Erythroblast (primary cell): ENCODE measurements around the gene DOCK1.

Experiments used
- DNase-seq, 2 experiments: peaks; one replicate each; lab custom pipeline; 2025; lab: John Stamatoyannopoulos, UW
- GATA1 ChIP-seq: IDR thresholded peaks from 2 replicates; pipeline ENCODE4 v1.6.1; 2011; ENCODE audit warnings: low read depth, mild to moderate bottlenecking, control low read depth, low read length, moderate library complexity
- POLR2A ChIP-seq: IDR thresholded peaks from 2 replicates; pipeline ENCODE4 v1.6.1; 2011; ENCODE audit warnings: mild to moderate bottlenecking, low read length

DOCK1 gene

GRCh38 chr10:127398140-127398970 is 493.1 kb downstream of the DOCK1 start:
- no peak for TF ChIP-seq POLR2A
- no peak for TF ChIP-seq GATA1

DNA sequence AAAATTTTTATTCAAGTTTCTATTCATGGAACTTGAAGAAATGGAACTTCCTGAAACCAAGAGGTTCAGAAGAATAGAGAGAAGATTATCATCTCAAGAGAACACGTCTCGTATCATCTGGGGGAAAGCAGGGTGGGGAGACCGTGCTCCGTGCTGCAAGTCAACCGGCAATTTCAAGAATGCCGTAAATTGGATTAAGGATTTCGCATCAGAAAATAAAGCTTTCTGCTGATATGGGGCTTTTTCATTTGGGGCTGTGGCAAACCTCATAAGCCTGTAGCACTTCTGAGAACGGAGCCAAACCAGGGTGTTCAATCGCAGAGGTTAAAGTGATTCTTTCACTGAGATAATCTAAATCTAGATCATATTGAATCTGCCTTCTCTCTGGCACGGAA is 493.7 kb downstream of the DOCK1 start:
- DNase-seq = no peak
- TF ChIP-seq POLR2A = no peak
- no peak for TF ChIP-seq GATA1

More at GRCh38 chr10:127398140-127398970, 493.1 kb downstream of the DOCK1 start:
- no peak for DNase-seq

DNA sequence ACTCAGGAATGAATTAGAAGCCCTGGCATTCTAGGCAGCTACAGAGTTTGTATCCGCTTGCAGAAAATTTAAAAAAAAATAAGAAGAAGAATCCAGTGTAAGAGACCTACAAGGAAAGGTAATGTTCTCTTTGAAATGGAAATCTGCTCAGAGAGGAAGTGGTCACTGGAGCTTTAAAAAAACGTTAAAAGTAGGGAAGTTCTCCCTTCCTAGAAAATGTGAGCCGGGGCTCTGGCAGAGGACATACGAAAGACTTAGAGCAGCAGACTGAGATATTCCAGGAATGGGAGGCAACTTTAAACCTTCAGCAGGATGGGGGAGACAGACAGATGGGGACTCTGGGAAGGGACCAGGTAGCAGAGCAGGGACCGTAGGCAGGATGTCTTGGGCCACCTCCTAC is 494.4 kb downstream of the DOCK1 start:
- TF ChIP-seq POLR2A (no peak), GATA1 (no peak)
- DNase-seq = no peak

DNA sequence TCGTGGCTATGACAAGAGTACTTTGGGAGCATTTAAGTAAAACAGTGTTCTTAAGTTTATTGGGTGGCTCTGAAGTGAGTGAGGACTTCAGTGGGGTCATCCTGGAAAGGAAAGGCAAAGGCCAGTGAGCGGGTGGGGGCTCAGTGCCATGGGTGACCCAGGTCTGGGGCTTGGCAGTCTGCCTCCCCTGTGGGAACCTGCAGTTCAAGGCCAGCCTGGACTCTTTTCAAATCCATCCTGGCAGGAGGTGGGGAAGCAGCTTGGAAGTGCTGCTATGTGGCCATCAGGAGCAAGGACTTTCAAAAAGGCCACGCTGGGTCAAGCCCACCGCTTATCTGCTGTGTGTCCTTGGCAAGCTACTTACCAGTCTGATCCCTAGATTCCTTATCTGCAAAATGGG is 495.0 kb downstream of the DOCK1 start:
- no peak for TF ChIP-seq POLR2A
- TF ChIP-seq GATA1 = no peak
- DNase-seq = no peak

GRCh38 chr10:127402596-127403409 is 497.6 kb downstream of the DOCK1 start:
- DNase-seq = no peak
- TF ChIP-seq GATA1 (no peak), POLR2A (no peak)

- no peak for DNase-seq
- no peak for TF ChIP-seq POLR2A
- TF ChIP-seq GATA1 = no peak
Measured at GRCh38 chr10:127405221-127405620, 500.0 kb downstream of the DOCK1 start.

- TF ChIP-seq GATA1 = no peak
- no peak for TF ChIP-seq POLR2A
- DNase-seq = no peak
Measured at GRCh38 chr10:127406018-127406550, 500.9 kb downstream of the DOCK1 start.

DNA sequence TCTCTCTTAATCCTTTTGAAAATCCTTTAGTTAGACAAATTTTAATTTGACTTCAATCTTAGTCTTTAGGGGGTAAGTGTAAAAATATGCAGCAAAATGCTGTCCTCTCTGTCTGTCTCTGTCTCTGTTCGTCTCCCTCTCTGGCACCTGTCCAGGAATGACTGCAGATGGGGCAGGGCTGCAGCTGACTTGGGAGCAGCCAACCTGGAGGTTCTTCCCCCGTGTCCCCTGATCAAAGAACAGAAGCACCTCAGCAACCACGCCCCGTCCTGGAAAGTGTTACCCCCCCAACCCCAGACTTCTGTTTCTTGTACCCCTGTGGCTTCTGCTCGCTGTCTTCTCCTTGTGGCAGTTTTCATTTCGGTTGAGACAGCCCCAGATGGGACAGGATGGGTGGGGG is 502.3 kb downstream of the DOCK1 start:
- TF ChIP-seq GATA1 (no peak), POLR2A (no peak)

DNA sequence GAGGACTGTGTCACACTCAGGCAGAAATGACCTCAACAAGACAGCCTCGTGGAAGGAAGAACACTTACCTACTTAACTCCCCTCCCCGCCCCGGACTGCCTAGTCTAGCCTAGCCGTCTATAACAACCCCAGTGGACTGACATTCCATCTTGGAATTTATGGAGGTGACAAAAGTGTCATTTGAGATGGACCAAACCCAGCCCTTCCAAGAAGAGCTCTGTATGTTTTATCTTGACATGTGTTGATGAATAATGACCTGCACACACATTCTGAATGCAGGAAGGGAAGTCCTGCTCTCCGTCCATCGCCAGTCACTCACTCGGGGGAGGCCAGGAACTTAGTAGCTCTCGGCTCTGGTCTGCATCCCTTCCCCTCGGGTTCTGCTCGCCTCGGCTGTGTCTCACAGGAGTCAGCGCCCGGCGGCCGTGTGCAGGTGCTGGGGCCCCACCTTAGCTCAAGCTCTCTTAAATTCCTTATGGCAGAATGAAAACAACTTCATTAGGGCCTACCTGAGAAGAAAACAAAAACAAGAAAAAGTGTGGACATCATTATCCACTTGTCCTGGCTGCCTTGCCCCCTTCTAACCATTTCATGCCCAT is 503.0 kb downstream of the DOCK1 start:
- no peak for DNase-seq
- TF ChIP-seq GATA1 (no peak), POLR2A (no peak)

More for the DNA sequence above, 502.3 kb downstream of the DOCK1 start:
- DNase-seq = no peak

DNA sequence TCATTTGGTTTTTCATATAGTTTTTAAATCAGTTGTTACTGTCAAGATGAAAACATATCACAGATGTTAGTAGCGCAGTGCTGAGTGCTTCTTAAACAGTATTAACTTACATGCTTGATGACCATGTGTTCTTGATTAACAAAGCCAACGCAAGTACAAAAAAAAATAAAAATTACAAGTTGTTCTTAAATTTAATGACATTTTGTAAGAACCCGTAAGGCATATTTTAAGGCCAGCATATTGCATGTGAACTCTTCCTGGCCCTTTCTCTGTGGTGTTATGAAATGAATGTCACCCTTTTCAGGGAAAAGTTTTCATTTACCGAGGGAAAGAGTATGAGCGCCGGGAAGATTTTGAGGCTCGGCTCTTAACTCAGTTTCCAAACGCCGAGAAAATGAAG is 503.5 kb downstream of the DOCK1 start:
- no peak for TF ChIP-seq GATA1
- TF ChIP-seq POLR2A = no peak
- no peak for DNase-seq

- DNase-seq = no peak
- TF ChIP-seq GATA1 (no peak), POLR2A (no peak)
Measured at GRCh38 chr10:127410030-127410429, 504.8 kb downstream of the DOCK1 start.

- no peak for TF ChIP-seq POLR2A
Measured at GRCh38 chr10:127411062-127411461, 505.8 kb downstream of the DOCK1 start.

DNA sequence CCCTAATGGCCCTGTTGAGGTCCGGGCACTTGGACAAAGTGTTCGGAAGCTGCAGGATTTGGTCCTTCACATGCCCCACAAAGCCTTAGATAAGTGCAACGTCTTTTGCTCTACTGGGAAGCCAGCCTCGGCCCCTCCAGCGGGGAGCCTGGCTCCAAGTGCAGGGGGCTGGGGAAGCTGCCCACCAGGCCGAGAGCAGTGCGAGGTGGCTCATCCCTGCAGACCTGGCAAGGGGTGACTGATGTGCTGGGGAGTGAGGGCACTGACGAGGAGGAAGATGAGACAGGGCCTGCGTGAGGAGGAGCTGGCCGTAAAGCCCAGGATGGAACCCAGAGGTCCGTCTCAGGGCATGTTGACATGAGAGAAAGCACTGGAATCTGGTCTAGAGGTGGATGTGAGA is 508.1 kb downstream of the DOCK1 start:
- no peak for DNase-seq

More at GRCh38 chr10:127411062-127411461, 505.8 kb downstream of the DOCK1 start:
- DNase-seq = no peak

DNA sequence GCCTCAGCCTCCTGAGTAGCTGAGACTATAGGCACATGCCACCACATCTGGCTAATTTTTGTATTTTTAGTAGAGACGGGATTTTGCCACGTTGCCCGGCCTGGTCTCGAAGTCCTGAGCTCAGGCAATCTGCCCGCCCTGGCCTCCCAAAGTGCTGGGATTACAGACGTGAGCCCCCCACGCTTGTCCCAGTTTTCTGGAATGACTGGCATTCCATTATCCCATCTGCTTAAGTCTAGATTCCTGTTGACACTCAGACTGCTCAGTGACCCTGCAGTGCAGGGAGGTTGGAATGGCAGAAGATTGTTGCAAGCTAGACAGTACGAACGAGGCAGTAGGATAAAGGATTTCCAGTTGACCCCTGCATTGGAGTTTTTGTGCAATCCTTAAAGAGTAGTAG is 508.8 kb downstream of the DOCK1 start:
- no peak for TF ChIP-seq POLR2A
- no peak for TF ChIP-seq GATA1
- no peak for DNase-seq

More for the DNA sequence above, 508.1 kb downstream of the DOCK1 start:
- TF ChIP-seq GATA1 (no peak), POLR2A (no peak)
